ENCODE measurements around the gene KCND2. TPM values are rescaled to one million over a fixed set of nuclear protein-coding genes. Genes with fewer than 3 reads are reported as not detected.
"Not testable (repeated sequence)": the region's sequence is repeated elsewhere in the genome, so short reads cannot be mapped to it uniquely, and the experiment has no call there.

The KCND2 gene
- polyA plus RNA-seq, 2 of the 4 experiments (the other 2 are of a cell fraction): 0.01 TPM; not detected in 1

GRCh38 chr7:120774481-120774880, 501.5 kb downstream of the KCND2 start:
- Histone ChIP-seq H3K27ac (no peak overlapping the region), H3K4me3 (no peak overlapping the region), H3K4me1 (no peaks in the 10 kb centered on the region), H3K4me2 (no peak overlapping the region), H3K9me3 (no peaks in the 10 kb centered on the region)
- ChIA-PET CTCF (no interaction called here), POLR2A (no interaction called here)
- FAIRE-seq: no peak
- WGBS (ENCODE audit: missing lambda C conversion rate): 21% methylated on average over 3 of the region's 3 CpGs
- TF ChIP-seq BHLHE40 (IDR thresholded peaks at IDR 0.05; ENCODE audit: low read depth, low read length): no peak
- no peak for TF ChIP-seq KDM1A (IDR thresholded peaks at IDR 0.05; ENCODE audit: low read depth)
- TF ChIP-seq BCL3 (IDR thresholded peaks at IDR 0.05): no peak
- TF ChIP-seq ZSCAN20 (CRISPR knock-in tag; IDR thresholded peaks at IDR 0.05): no peak
- no peak for TF ChIP-seq HOXB13 (CRISPR knock-in tag; IDR thresholded peaks at IDR 0.05; ENCODE audit: low read depth)
- TF ChIP-seq CBX2 (IDR thresholded peaks at IDR 0.05; ENCODE audit: borderline replicate concordance, low read depth): no peak
- no peak for TF ChIP-seq PHF8 (IDR thresholded peaks at IDR 0.05; ENCODE audit: borderline replicate concordance, low read depth)
- TF ChIP-seq SREBF2 (IDR thresholded peaks at IDR 0.05): no peak
- no peak for TF ChIP-seq HEYL (CRISPR knock-in tag; IDR thresholded peaks at IDR 0.05)
- TF ChIP-seq RFX5 (IDR thresholded peaks at IDR 0.05): no peak
- no peak for TF ChIP-seq POLR2A (IDR thresholded peaks at IDR 0.05; ENCODE audit: low read length)
- no peak for ATAC-seq
- DNase-seq (ENCODE audit: low read depth in 1 of 2, low spot score in 1 of 2): no peak

- Histone ChIP-seq H3K4me3 (no peak overlapping the region), H3K4me1 (no peaks in the 10 kb centered on the region), H3K4me2 (no peak overlapping the region), H3K27ac (no peak overlapping the region), H3K9me3 (no peaks in the 10 kb centered on the region)
- ChIA-PET CTCF (interaction anchor here (1.0 kb wide), 1 partner anchor 16 kb away, joined by 3 read pairs; no protein-coding TSS in a partner anchor), POLR2A (no interaction called here)
- DNase-seq (ENCODE audit: low read depth in 1 of 2, low spot score in 1 of 2) (no peak), ATAC-seq (no peak), FAIRE-seq (no peak)
- TF ChIP-seq HOXB5 (CRISPR knock-in tag; IDR thresholded peaks at IDR 0.05) (no peak), KDM1A (IDR thresholded peaks at IDR 0.05; ENCODE audit: low read depth) (no peak), PHF8 (IDR thresholded peaks at IDR 0.05; ENCODE audit: borderline replicate concordance, low read depth) (no peak), EHMT2 (IDR thresholded peaks at IDR 0.05; ENCODE audit: low read depth) (no peak), FOSB (CRISPR knock-in tag; IDR thresholded peaks at IDR 0.05) (no peak)
Observed at GRCh38 chr7:120775755-120776154, 502.8 kb downstream of the KCND2 start.

- POLR2A ChIA-PET; ATAC-seq; H3K4me2 ChIP-seq; H3K9me3 ChIP-seq; FAIRE-seq; H3K4me1 ChIP-seq; DNase-seq (ENCODE audit: low read depth in 1 of 2, low spot score in 1 of 2); H3K4me3 ChIP-seq; H3K27ac ChIP-seq: not testable (repeated sequence)
- CTCF ChIA-PET: interaction anchor here (1.0 kb wide), 1 partner anchor 13 kb away, joined by 6 read pairs; no protein-coding TSS in a partner anchor
- 58% methylated on average over 8 of the region's 8 CpGs for WGBS (ENCODE audit: missing lambda C conversion rate)
Observed at GRCh38 chr7:120779078-120779477, 506.1 kb downstream of the KCND2 start.

- WGBS (ENCODE audit: missing lambda C conversion rate): 36% methylated on average over 4 of the region's 7 CpGs
- FAIRE-seq; H3K27ac ChIP-seq; POLR2A ChIA-PET; H3K4me1 ChIP-seq; DNase-seq (ENCODE audit: low read depth in 1 of 2, low spot score in 1 of 2); ATAC-seq; H3K4me2 ChIP-seq; H3K9me3 ChIP-seq; H3K4me3 ChIP-seq: not testable (repeated sequence)
- CTCF ChIA-PET: interaction anchor here (1.4 kb wide), 1 partner anchor 12 kb away, joined by 3 read pairs; no protein-coding TSS in a partner anchor
Observed at GRCh38 chr7:120780451-120780850, 507.5 kb downstream of the KCND2 start.

GRCh38 chr7:120780938-120781337, 508.0 kb downstream of the KCND2 start:
- DNase-seq (ENCODE audit: low read depth in 1 of 2, low spot score in 1 of 2): no peak
- Histone ChIP-seq H3K27ac (no peak overlapping the region), H3K9me3 (no peaks in the 10 kb centered on the region), H3K4me1 (no peaks in the 10 kb centered on the region), H3K4me3 (no peak overlapping the region), H3K4me2 (no peak overlapping the region)
- ChIA-PET CTCF (interaction anchor here (1.4 kb wide), 1 partner anchor 11 kb away, joined by 3 read pairs; no protein-coding TSS in a partner anchor), POLR2A (no interaction called here)
- WGBS (ENCODE audit: missing lambda C conversion rate): 40% methylated on average over 6 of the region's 6 CpGs
- ATAC-seq: no peak
- FAIRE-seq: no peak
- TF ChIP-seq POLR2A (IDR thresholded peaks at IDR 0.05; ENCODE audit: low read length) (no peak), TFCP2L1 (CRISPR knock-in tag; IDR thresholded peaks at IDR 0.05) (no peak), ZC3H11A (IDR thresholded peaks at IDR 0.05) (no peak), PBX3 (IDR thresholded peaks at IDR 0.05) (no peak), RNF2 (IDR thresholded peaks at IDR 0.05; ENCODE audit: borderline replicate concordance, low read depth) (no peak), BCL3 (IDR thresholded peaks at IDR 0.05) (no peak), USF2 (IDR thresholded peaks at IDR 0.05) (no peak), PHF8 (IDR thresholded peaks at IDR 0.05; ENCODE audit: borderline replicate concordance, low read depth) (no peak), JUN (IDR thresholded peaks at IDR 0.05) (no peak), E2F6 (IDR thresholded peaks at IDR 0.05; ENCODE audit: borderline replicate concordance, low read depth) (no peak), HOXB5 (CRISPR knock-in tag; IDR thresholded peaks at IDR 0.05) (no peak), HDAC2 (IDR thresholded peaks at IDR 0.05) (no peak), NFE2L2 (conservative IDR thresholded peaks at IDR 0.05; ENCODE audit: low read length) (no peak), POLR2AphosphoS2 (conservative IDR thresholded peaks at IDR 0.05; ENCODE audit: low read length) (no peak)
